ENCODE results near the gene CMTM8.
A peak's percentile ranks its signal among the peaks of the same experiment; 100 is the strongest.
"Not testable (repeated sequence)": the region's sequence is repeated elsewhere in the genome, so short reads cannot be mapped to it uniquely, and the experiment has no call there.

The CMTM8 gene

GRCh38 chr3:32226875-32227500 is 11.5 kb upstream of the CMTM8 start:
- DNase-seq (ENCODE audit: low read depth): peak; percentile 82
- H3K4me3 ChIP-seq (ENCODE audit: low read depth, low read length): no peak overlapping the region

- H3K4me3 ChIP-seq (ENCODE audit: low read depth, low read length); DNase-seq (ENCODE audit: low read depth): not testable (repeated sequence)
Observed at GRCh38 chr3:32228743-32229142, 9.7 kb upstream of the CMTM8 start.

- DNase-seq (ENCODE audit: low read depth): no peak
- H3K4me3 ChIP-seq (ENCODE audit: low read depth, low read length): no peak overlapping the region
Observed at GRCh38 chr3:32229565-32229964, 8.9 kb upstream of the CMTM8 start.

- no peak overlapping the region for H3K4me3 ChIP-seq (ENCODE audit: low read depth, low read length)
- DNase-seq (ENCODE audit: low read depth): no peak
Observed at GRCh38 chr3:32236377-32236776, 2.1 kb upstream of the CMTM8 start.

GRCh38 chr3:32237670-32238452 is 619 bp upstream of the CMTM8 start:
- no peak for DNase-seq (ENCODE audit: low read depth)

GRCh38 chr3:32239307-32240158 is 1.1 kb downstream of the CMTM8 start:
- H3K4me3 ChIP-seq (ENCODE audit: low read depth, low read length): peak overlapping the region; percentile 73
- no peak for DNase-seq (ENCODE audit: low read depth)

More at GRCh38 chr3:32237670-32238452, 619 bp upstream of the CMTM8 start:
- peak overlapping the region; percentile 73 for H3K4me3 ChIP-seq (ENCODE audit: low read depth, low read length)

- DNase-seq (ENCODE audit: low read depth): no peak
- peak overlapping the region; percentile 73 for H3K4me3 ChIP-seq (ENCODE audit: low read depth, low read length)
Observed at GRCh38 chr3:32240159-32240545, 1.7 kb downstream of the CMTM8 start.

- no peak for DNase-seq (ENCODE audit: low read depth)
- H3K4me3 ChIP-seq (ENCODE audit: low read depth, low read length): no peak overlapping the region
Observed at GRCh38 chr3:32241100-32241499, 2.6 kb downstream of the CMTM8 start.

GRCh38 chr3:32243519-32243918 is 5.0 kb downstream of the CMTM8 start:
- no peak for DNase-seq (ENCODE audit: low read depth)
- no peak overlapping the region for H3K4me3 ChIP-seq (ENCODE audit: low read depth, low read length)

GRCh38 chr3:32245200-32245599 is 6.7 kb downstream of the CMTM8 start:
- no peak for DNase-seq (ENCODE audit: low read depth)
- H3K4me3 ChIP-seq (ENCODE audit: low read depth, low read length): no peak overlapping the region

GRCh38 chr3:32246079-32246675 is 7.7 kb downstream of the CMTM8 start:
- H3K4me3 ChIP-seq (ENCODE audit: low read depth, low read length): no peak overlapping the region
- no peak for DNase-seq (ENCODE audit: low read depth)

- peak; percentile 89 for DNase-seq (ENCODE audit: low read depth)
Observed at GRCh38 chr3:32249184-32249782, 10.8 kb downstream of the CMTM8 start.

GRCh38 chr3:32254268-32254667 is 15.8 kb downstream of the CMTM8 start:
- no peak for DNase-seq (ENCODE audit: low read depth)
- H3K4me3 ChIP-seq (ENCODE audit: low read depth, low read length): no peak overlapping the region

More at GRCh38 chr3:32249184-32249782, 10.8 kb downstream of the CMTM8 start:
- H3K4me3 ChIP-seq (ENCODE audit: low read depth, low read length): no peak overlapping the region

- DNase-seq (ENCODE audit: low read depth): no peak
- H3K4me3 ChIP-seq (ENCODE audit: low read depth, low read length): no peak overlapping the region
Observed at GRCh38 chr3:32255345-32255744, 16.9 kb downstream of the CMTM8 start.

GRCh38 chr3:32256206-32256605 is 17.7 kb downstream of the CMTM8 start:
- H3K4me3 ChIP-seq (ENCODE audit: low read depth, low read length): no peak overlapping the region
- DNase-seq (ENCODE audit: low read depth): no peak

- no peak for DNase-seq (ENCODE audit: low read depth)
- H3K4me3 ChIP-seq (ENCODE audit: low read depth, low read length): no peak overlapping the region
Observed at GRCh38 chr3:32257042-32257441, 18.6 kb downstream of the CMTM8 start.

GRCh38 chr3:32257641-32258438 is 19.4 kb downstream of the CMTM8 start:
- no peak for DNase-seq (ENCODE audit: low read depth)
- H3K4me3 ChIP-seq (ENCODE audit: low read depth, low read length): no peak overlapping the region

- H3K4me3 ChIP-seq (ENCODE audit: low read depth, low read length): no peak overlapping the region
- DNase-seq (ENCODE audit: low read depth): no peak
Observed at GRCh38 chr3:32258869-32259268, 20.4 kb downstream of the CMTM8 start.

GRCh38 chr3:32261545-32261944 is 23.1 kb downstream of the CMTM8 start:
- no peak for DNase-seq (ENCODE audit: low read depth)
- H3K4me3 ChIP-seq (ENCODE audit: low read depth, low read length): no peak overlapping the region

Data from skeletal muscle cell (primary cell).